Measurements from ENCODE around the gene CLEC4M.
"Not testable (repeated sequence)": the region's sequence is repeated elsewhere in the genome, so short reads cannot be mapped to it uniquely, and the experiment has no call there.

CLEC4M gene

DNA sequence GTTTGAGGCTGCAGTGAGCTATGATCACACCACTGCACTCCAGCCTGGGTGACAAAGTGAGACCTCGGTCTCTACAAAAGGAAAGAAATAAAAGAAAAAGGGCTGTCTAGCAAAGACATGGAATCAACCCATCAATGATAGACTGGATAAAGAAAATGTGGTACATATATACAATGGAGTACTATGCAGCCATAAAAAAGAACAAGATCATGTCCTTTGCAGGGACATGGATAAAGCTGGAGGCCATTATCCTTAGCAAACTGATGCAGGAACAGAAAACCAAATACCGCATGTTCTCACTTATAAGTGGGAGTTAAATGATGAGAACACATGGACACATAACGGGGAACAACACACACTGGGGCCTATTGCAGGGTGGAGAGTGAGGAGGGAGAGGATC, 53.0 kb downstream of the CLEC4M start:
- not testable (repeated sequence) for DNase-seq

- no peak for DNase-seq
Measured at GRCh38 chr19:7817801-7818200, 54.8 kb downstream of the CLEC4M start.

DNA sequence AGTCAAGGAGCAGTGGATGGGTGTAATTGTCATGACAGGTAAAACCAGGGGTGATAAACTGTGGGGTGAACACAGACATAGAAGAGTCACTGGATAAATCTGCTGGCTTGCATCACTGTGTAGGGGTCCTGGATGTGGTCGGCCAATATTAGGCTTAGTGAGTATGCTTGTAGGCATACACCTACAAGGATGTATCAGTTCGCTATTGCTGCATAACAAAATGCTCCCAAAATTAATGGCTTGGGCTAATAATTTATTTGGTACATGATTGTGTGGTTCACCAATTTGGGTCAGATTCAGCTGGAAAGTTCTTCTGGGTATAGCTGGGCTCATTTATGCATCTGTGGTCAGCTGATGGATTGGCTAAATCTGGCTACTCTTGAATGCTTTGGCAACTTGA, 55.8 kb downstream of the CLEC4M start:
- DNase-seq = no peak

All from stimulated activated CD4-positive, alpha-beta T cell treated with anti-CD3 and anti-CD28 coated beads, Interleukin-2, amount 100 ng/mL, for 48 hours (primary cell).